Spleen (tissue), 11 donors: Measurements from ENCODE around the gene KIF6. TPM values are rescaled to one million over a fixed set of nuclear protein-coding genes. Genes with fewer than 3 reads are reported as not detected.
"Not testable (repeated sequence)": the region's sequence is repeated elsewhere in the genome, so short reads cannot be mapped to it uniquely, and the experiment has no call there.

Source experiments
- DNase-seq: peaks from one replicate; pipeline ENCODE4 v3.0.0-alpha.2; 2020
- H3K27ac ChIP-seq, 8 donors: fragments of 200-600 bp; sonication (generic) in 7 of 8; 1 replicate in 4 of 8; 2 replicates in 4 of 8; pipeline versions ENCODE4 v1.5.0 to v1.8.0; 2016 to 2021; ENCODE audit warnings: inconsistent platforms in 4 of 8, mild to moderate bottlenecking in 4 of 8, moderate library complexity in 1 of 8
- H3K27me3 ChIP-seq, 7 donors: fragments of 200-600 bp; sonication (generic) in 6 of 7; replicated peaks in 1 of 7; 1 replicate in 4 of 7; 2 replicates in 3 of 7; pipeline versions ENCODE4 v1.5.0 to v1.8.0; 2016 to 2021; ENCODE audit warnings: inconsistent platforms in 3 of 7, mild to moderate bottlenecking in 1 of 7
- H3K36me3 ChIP-seq, 6 donors: fragments of 200-600 bp; sonication (generic) in 5 of 6; 1 replicate in 4 of 6; 2 replicates in 2 of 6; pipeline versions ENCODE4 v1.5.0 to v1.8.0; 2016 to 2021; ENCODE audit warnings: inconsistent platforms in 2 of 6
- H3K4me1 ChIP-seq, 6 donors: fragments of 200-600 bp; sonication (generic) in 5 of 6; 1 replicate in 3 of 6; 2 replicates in 3 of 6; pipeline versions ENCODE4 v1.5.0 to v1.8.0; 2016 to 2021; ENCODE audit warnings: inconsistent platforms in 3 of 6
- H3K4me3 ChIP-seq, 8 donors: fragments of 200-600 bp; sonication (generic) in 7 of 8; 1 replicate in 4 of 8; 2 replicates in 4 of 8; pipeline versions ENCODE4 v1.5.0 to v1.8.0; 2016 to 2021; ENCODE audit warnings: inconsistent platforms in 4 of 8, mild to moderate bottlenecking in 4 of 8, moderate library complexity in 2 of 8
- H3K9me3 ChIP-seq, 8 donors: fragments of 200-600 bp; sonication (generic) in 7 of 8; 1 replicate in 4 of 8; 2 replicates in 4 of 8; pipeline versions ENCODE4 v1.5.0 to v1.8.0; 2016 to 2021; ENCODE audit warnings: inconsistent platforms in 4 of 8
- POLR2A ChIP-seq, 3 donors: fragments of 450-650 bp; IDR thresholded peaks; one replicate each; pipeline ENCODE4 v1.5.1; 2017; ENCODE audit warnings: antibody characterized with exemption in 3 of 3, mild to moderate bottlenecking in 1 of 3
- POLR2AphosphoS5 ChIP-seq, 3 donors: sonication (generic); formaldehyde crosslinking; IDR thresholded peaks; one replicate each; pipeline ENCODE4 v1.5.1; 2017; ENCODE audit warnings: antibody characterized with exemption in 3 of 3
- WGBS, 5 donors: extraction: QIAGEN DNeasy Blood & Tissue Kit in 3 of 5; methylation state at CpG; one replicate each; pipeline versions ENCODE4 v1.1.5 to v1.1.7; 2013 to 2018; 5-methylcytosine and 5-hydroxymethylcytosine counted together
- intact Hi-C: fragments of 100-400 bp; cut with DNase I; formaldehyde crosslinking; loops from one replicate; pipeline ENCODE4 v1.15.0; 2023; ENCODE audit warnings: low total_unique reads
- polyA plus RNA-seq, 3 donors: library from polyadenylated mRNA; stranded (reverse); fragments of 200-250 nt; gene quantifications; one replicate each; pipeline ENCODE4 v1.2.1, GENCODE V29; 2013
- total RNA-seq, 7 donors: library from RNA; depleted of rRNA in 3 of 7; stranded (reverse); fragments of >200 nt in 3 of 7; fragmentation: NEBNext Ultra II Directional in 4 of 7; extraction: Animal tissue kit (Norgen Biotek cat#: 25700) in 4 of 7; gene quantifications; one replicate each; pipeline versions ENCODE4 v1.1.0 to v1.2.1, GENCODE V29; 2016 to 2021
- TF ChIP-seq, protein P1 (sequence below), 11 experiments: fragments of 200-600 bp in 7 of 11; fragments of 450-650 bp in 4 of 11; sonication (generic) in 4 of 11; IDR thresholded peaks in 8 of 11; conservative IDR thresholded peaks in 3 of 11; 1 replicate in 7 of 11; 2 replicates in 4 of 11; pipeline versions ENCODE4 v1.4.0 to v1.8.0; 2016 to 2021; ENCODE audit warnings: antibody characterized with exemption in 11 of 11, inconsistent platforms in 4 of 11, mild to moderate bottlenecking in 1 of 11
- donor health status: healthy with polysubstance abuse.
- donor health status: DM: no; HTN: no; CAD: no; lungs with moderate emphysema.
- donor health status: DM: no; HTN: no; CAD: no.
- donor health status: Bipolar disorder and iron deficiency.
- donor health status: healthy.
- donor health status: DM: no; HTN: no; CAD: no.
- donor health status: DM: yes; HTN: yes; CAD: no.

KIF6 gene
- total and polyA plus RNA-seq, 10 donors: 0.10 to 0.75 (median 0.24) TPM; not detected in 3

GRCh38 chr6:39515006-39515405 lies 210.2 kb downstream of the KIF6 start:
- no peak for DNase-seq
- TF ChIP-seq, protein P1, sequence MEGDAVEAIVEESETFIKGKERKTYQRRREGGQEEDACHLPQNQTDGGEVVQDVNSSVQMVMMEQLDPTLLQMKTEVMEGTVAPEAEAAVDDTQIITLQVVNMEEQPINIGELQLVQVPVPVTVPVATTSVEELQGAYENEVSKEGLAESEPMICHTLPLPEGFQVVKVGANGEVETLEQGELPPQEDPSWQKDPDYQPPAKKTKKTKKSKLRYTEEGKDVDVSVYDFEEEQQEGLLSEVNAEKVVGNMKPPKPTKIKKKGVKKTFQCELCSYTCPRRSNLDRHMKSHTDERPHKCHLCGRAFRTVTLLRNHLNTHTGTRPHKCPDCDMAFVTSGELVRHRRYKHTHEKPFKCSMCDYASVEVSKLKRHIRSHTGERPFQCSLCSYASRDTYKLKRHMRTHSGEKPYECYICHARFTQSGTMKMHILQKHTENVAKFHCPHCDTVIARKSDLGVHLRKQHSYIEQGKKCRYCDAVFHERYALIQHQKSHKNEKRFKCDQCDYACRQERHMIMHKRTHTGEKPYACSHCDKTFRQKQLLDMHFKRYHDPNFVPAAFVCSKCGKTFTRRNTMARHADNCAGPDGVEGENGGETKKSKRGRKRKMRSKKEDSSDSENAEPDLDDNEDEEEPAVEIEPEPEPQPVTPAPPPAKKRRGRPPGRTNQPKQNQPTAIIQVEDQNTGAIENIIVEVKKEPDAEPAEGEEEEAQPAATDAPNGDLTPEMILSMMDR (IDR thresholded peaks at IDR 0.05 in 8 of 11, conservative IDR thresholded peaks at IDR 0.05 in 3 of 11): no peak
- TF ChIP-seq POLR2A (IDR thresholded peaks at IDR 0.05) (no peak), POLR2AphosphoS5 (IDR thresholded peaks at IDR 0.05) (no peak)
- Histone ChIP-seq H3K27me3 (peaks cover 0 to 4% (median 0%) of the 10 kb centered on the region in 7 donors), H3K36me3 (no peaks in the 10 kb centered on the region), H3K9me3 (no peaks in the 10 kb centered on the region), H3K27ac (no peak overlapping the region), H3K4me1 (no peaks in the 10 kb centered on the region), H3K4me3 (no peak overlapping the region)
- intact Hi-C loops: no loop called here
- WGBS, 5 donors: 72 to 88% (median 85%) methylated on average over 3 of the region's 3 CpGs

DNA sequence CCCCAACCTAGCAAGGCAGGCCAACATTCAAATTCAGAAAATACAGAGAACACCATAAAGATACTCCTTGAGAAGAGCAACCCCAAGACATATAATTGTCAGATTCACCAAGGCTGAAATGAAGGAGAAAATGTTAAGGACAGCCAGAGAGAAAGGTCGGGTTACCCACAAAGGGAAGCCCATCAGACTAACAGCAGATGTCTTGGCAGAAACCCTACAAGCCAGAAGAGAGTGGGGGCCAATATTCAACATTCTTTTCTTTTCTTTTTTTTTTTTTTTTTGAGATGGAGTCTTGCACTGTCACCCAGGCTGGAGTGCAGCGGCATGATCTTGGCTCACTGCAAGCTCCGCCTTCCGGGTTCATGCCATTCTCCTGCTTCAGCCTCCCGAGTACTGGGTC lies 215.4 kb downstream of the KIF6 start:
- H3K4me3 ChIP-seq, H3K4me1 ChIP-seq, intact Hi-C loops, DNase-seq, H3K36me3 ChIP-seq, H3K27ac ChIP-seq: not testable (repeated sequence)
- Histone ChIP-seq H3K9me3 (peaks cover 0 to 11% (median 5%) of the 10 kb centered on the region in 8 donors), H3K27me3 (peaks cover 0 to 13% (median 0%) of the 10 kb centered on the region in 7 donors)
- WGBS, 5 donors: 87 to 95% (median 90%) methylated on average over 5 of the region's 5 CpGs

GRCh38 chr6:39508515-39508914 lies 216.7 kb downstream of the KIF6 start:
- no peak overlapping the region for H3K4me3 ChIP-seq
- H3K9me3 ChIP-seq: peaks cover 0 to 22% (median 8%) of the 10 kb centered on the region in 8 donors
- intact Hi-C loops: no loop called here
- DNase-seq: no peak
- no peaks in the 10 kb centered on the region for H3K4me1 ChIP-seq
- H3K36me3 ChIP-seq: no peaks in the 10 kb centered on the region
- no peak overlapping the region for H3K27ac ChIP-seq
- peaks cover 0 to 13% (median 0%) of the 10 kb centered on the region in 7 donors for H3K27me3 ChIP-seq
- no peak for TF ChIP-seq POLR2AphosphoS5 (IDR thresholded peaks at IDR 0.05)
- no peak for TF ChIP-seq POLR2A (IDR thresholded peaks at IDR 0.05)
- TF ChIP-seq, protein P1 (IDR thresholded peaks at IDR 0.05 in 8 of 11, conservative IDR thresholded peaks at IDR 0.05 in 3 of 11): no peak
- 82 to 96% (median 86%) methylated on average over 4 to 9 of the region's 9 CpGs for WGBS, 5 donors

GRCh38 chr6:39507331-39507998 lies 217.7 kb downstream of the KIF6 start:
- Histone ChIP-seq H3K27me3 (peaks cover 0 to 13% (median 0%) of the 10 kb centered on the region in 7 donors), H3K4me3 (no peak overlapping the region), H3K27ac (no peak overlapping the region), H3K4me1 (no peaks in the 10 kb centered on the region), H3K9me3 (peaks cover 3 to 33% (median 18%) of the 10 kb centered on the region in 8 donors), H3K36me3 (no peaks in the 10 kb centered on the region)
- no peak for DNase-seq
- intact Hi-C loops: no loop called here
- TF ChIP-seq POLR2AphosphoS5 (IDR thresholded peaks at IDR 0.05): no peak
- no peak for TF ChIP-seq POLR2A (IDR thresholded peaks at IDR 0.05)
- TF ChIP-seq, protein P1 (IDR thresholded peaks at IDR 0.05 in 8 of 11, conservative IDR thresholded peaks at IDR 0.05 in 3 of 11): no peak
- WGBS, 5 donors: 52 to 96% (median 70%) methylated on average over 3 of the region's 3 CpGs

DNA sequence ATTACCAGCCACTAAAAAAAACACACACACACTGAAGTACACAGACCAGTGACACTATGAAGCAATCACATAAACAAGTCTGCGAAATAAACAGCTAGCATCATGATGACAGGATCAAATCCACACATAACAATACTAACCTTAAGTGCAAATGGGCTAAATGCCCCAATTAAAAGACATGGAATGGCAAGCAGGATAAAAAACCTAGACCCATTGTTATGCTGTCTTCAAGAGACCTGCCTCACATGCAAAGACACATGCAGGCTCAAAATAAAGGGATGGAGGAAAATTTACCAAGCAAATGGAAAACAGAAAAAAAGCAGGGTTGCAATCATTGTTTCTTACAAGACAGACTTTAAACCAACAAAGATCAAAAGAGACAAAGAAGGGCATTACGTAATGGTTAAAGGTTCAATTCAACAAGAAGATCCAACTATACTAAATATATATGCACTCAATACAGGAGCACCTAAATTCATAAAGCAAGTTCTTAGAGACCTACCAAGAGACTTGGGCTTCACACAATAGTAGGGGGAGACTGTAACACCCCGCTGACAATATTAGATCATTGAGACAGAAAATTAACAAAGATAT lies 222.7 kb downstream of the KIF6 start:
- H3K4me3 ChIP-seq, intact Hi-C loops, DNase-seq, H3K27ac ChIP-seq, H3K4me1 ChIP-seq, H3K36me3 ChIP-seq: not testable (repeated sequence)
- Histone ChIP-seq H3K27me3 (peaks cover 0 to 13% (median 0%) of the 10 kb centered on the region in 7 donors), H3K9me3 (peaks cover 6 to 59% (median 39%) of the 10 kb centered on the region in 8 donors)
- WGBS, 5 donors: 81 to 95% (median 85%) methylated on average over 3 of the region's 3 CpGs
